ENCODE data around the gene CTNND2. TPM values are rescaled to one million over a fixed set of nuclear protein-coding genes. Genes with fewer than 3 reads are reported as not detected.

The CTNND2 gene
- total and polyA plus RNA-seq, 4 donors: 0.05 to 0.50 (median 0.27) TPM

- no peaks in the 10 kb centered on the region for H3K9me3 ChIP-seq (ENCODE audit: control insufficient read depth in 4 of 4, low read length in 3 of 4)
- no peak for TF ChIP-seq FOXA2 (IDR thresholded peaks at IDR 0.05)
- TF ChIP-seq RXRA (IDR thresholded peaks at IDR 0.05): no peak
- TF ChIP-seq, protein P1, sequence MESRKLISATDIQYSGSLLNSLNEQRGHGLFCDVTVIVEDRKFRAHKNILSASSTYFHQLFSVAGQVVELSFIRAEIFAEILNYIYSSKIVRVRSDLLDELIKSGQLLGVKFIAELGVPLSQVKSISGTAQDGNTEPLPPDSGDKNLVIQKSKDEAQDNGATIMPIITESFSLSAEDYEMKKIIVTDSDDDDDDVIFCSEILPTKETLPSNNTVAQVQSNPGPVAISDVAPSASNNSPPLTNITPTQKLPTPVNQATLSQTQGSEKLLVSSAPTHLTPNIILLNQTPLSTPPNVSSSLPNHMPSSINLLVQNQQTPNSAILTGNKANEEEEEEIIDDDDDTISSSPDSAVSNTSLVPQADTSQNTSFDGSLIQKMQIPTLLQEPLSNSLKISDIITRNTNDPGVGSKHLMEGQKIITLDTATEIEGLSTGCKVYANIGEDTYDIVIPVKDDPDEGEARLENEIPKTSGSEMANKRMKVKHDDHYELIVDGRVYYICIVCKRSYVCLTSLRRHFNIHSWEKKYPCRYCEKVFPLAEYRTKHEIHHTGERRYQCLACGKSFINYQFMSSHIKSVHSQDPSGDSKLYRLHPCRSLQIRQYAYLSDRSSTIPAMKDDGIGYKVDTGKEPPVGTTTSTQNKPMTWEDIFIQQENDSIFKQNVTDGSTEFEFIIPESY (IDR thresholded peaks at IDR 0.05): no peak
- TF ChIP-seq, protein P2, sequence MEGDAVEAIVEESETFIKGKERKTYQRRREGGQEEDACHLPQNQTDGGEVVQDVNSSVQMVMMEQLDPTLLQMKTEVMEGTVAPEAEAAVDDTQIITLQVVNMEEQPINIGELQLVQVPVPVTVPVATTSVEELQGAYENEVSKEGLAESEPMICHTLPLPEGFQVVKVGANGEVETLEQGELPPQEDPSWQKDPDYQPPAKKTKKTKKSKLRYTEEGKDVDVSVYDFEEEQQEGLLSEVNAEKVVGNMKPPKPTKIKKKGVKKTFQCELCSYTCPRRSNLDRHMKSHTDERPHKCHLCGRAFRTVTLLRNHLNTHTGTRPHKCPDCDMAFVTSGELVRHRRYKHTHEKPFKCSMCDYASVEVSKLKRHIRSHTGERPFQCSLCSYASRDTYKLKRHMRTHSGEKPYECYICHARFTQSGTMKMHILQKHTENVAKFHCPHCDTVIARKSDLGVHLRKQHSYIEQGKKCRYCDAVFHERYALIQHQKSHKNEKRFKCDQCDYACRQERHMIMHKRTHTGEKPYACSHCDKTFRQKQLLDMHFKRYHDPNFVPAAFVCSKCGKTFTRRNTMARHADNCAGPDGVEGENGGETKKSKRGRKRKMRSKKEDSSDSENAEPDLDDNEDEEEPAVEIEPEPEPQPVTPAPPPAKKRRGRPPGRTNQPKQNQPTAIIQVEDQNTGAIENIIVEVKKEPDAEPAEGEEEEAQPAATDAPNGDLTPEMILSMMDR (IDR thresholded peaks at IDR 0.05; ENCODE audit: low read depth, low read length, missing input control): no peak
- no peak for TF ChIP-seq SP1 (IDR thresholded peaks at IDR 0.05)
- TF ChIP-seq HNF4A (conservative IDR thresholded peaks at IDR 0.05): no peak
- no peak for TF ChIP-seq FOXA1 (IDR thresholded peaks at IDR 0.05)
- TF ChIP-seq EGR1 (IDR thresholded peaks at IDR 0.05; ENCODE audit: low read depth in 2 of 2): no peak
- TF ChIP-seq, protein P3, sequence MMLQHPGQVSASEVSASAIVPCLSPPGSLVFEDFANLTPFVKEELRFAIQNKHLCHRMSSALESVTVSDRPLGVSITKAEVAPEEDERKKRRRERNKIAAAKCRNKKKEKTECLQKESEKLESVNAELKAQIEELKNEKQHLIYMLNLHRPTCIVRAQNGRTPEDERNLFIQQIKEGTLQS (IDR thresholded peaks at IDR 0.05): no peak
- TF ChIP-seq NR2F2 (IDR thresholded peaks at IDR 0.05): no peak
- TF ChIP-seq RAD21 (IDR thresholded peaks at IDR 0.05): no peak
- no peak for TF ChIP-seq TAF1 (conservative IDR thresholded peaks at IDR 0.05)
- no peak for TF ChIP-seq JUND (IDR thresholded peaks at IDR 0.05)
- no peak for TF ChIP-seq YY1 (IDR thresholded peaks at IDR 0.05)
- no peak for TF ChIP-seq REST (IDR thresholded peaks at IDR 0.05)
- no peak for TF ChIP-seq HNF4G (IDR thresholded peaks at IDR 0.05)
- TF ChIP-seq GABPA (IDR thresholded peaks at IDR 0.05 in 1 of 2, conservative IDR thresholded peaks at IDR 0.05 in 1 of 2): no peak
- no peak overlapping the region for H3K27ac ChIP-seq (ENCODE audit: low read depth in 1 of 2, low read length in 2 of 2)
- no peaks in the 10 kb centered on the region for H3K36me3 ChIP-seq (ENCODE audit: control insufficient read depth in 4 of 4, insufficient read depth in 3 of 4, low read depth in 1 of 4, low read length in 3 of 4)
- H3K9ac ChIP-seq (ENCODE audit: low read depth in 1 of 2, low read length in 2 of 2): no peak overlapping the region
- no peak overlapping the region for H3K4me3 ChIP-seq (ENCODE audit: low read depth in 1 of 3, low read length in 3 of 3)
- DNase-seq (ENCODE audit: low spot score): no peak
- 73% methylated on average over 1 of the region's 1 CpG for WGBS
- H3K4me1 ChIP-seq (ENCODE audit: control insufficient read depth in 4 of 4, insufficient read depth in 4 of 4, low read length in 3 of 4): no peaks in the 10 kb centered on the region
- H3K27me3 ChIP-seq (ENCODE audit: control insufficient read depth in 4 of 4, insufficient read depth in 4 of 4, low read length in 3 of 4): peaks cover 0 to 3% (median 0%) of the 10 kb centered on the region in 4 donors
Measured at GRCh38 chr5:11432116-11432515, 472.1 kb downstream of the CTNND2 start.

DNA sequence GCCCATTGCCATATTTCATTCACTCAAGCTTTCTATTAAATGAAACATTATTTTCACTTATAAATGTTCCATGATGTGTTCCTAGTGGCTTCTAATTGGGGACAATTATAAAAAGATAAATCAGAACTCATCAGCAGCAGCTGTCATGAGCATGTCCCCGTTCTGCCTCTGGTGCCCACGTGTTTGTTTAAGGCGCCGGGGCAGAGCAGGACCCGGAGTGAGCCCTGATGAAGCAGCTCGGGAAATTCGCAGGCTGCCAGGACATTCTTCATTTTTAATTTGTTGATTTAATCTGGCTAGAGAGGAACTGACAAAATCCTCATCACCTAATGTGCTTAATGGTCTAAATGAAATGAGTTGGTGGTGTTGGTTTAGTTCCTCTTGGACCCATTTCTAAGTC, 475.0 kb downstream of the CTNND2 start:
- Histone ChIP-seq H3K4me3 (ENCODE audit: low read depth in 1 of 3, low read length in 3 of 3) (no peak overlapping the region), H3K9ac (ENCODE audit: low read depth in 1 of 2, low read length in 2 of 2) (no peak overlapping the region), H3K27ac (ENCODE audit: low read depth in 1 of 2, low read length in 2 of 2) (no peak overlapping the region), H3K9me3 (ENCODE audit: control insufficient read depth in 4 of 4, low read length in 3 of 4) (no peaks in the 10 kb centered on the region), H3K27me3 (ENCODE audit: control insufficient read depth in 4 of 4, insufficient read depth in 4 of 4, low read length in 3 of 4) (peaks cover 0 to 3% (median 0%) of the 10 kb centered on the region in 4 donors), H3K4me1 (ENCODE audit: control insufficient read depth in 4 of 4, insufficient read depth in 4 of 4, low read length in 3 of 4) (no peaks in the 10 kb centered on the region), H3K36me3 (ENCODE audit: control insufficient read depth in 4 of 4, insufficient read depth in 3 of 4, low read depth in 1 of 4, low read length in 3 of 4) (no peaks in the 10 kb centered on the region)
- DNase-seq (ENCODE audit: low spot score): no peak
- TF ChIP-seq FOXA2 (IDR thresholded peaks at IDR 0.05) (no peak), TAF1 (conservative IDR thresholded peaks at IDR 0.05) (no peak), NR2F2 (IDR thresholded peaks at IDR 0.05) (no peak), RXRA (IDR thresholded peaks at IDR 0.05) (no peak), EGR1 (IDR thresholded peaks at IDR 0.05; ENCODE audit: low read depth in 2 of 2) (no peak), HNF4A (conservative IDR thresholded peaks at IDR 0.05) (no peak), RAD21 (IDR thresholded peaks at IDR 0.05) (no peak), SP1 (IDR thresholded peaks at IDR 0.05) (no peak), HNF4G (IDR thresholded peaks at IDR 0.05) (no peak), GABPA (IDR thresholded peaks at IDR 0.05 in 1 of 2, conservative IDR thresholded peaks at IDR 0.05 in 1 of 2) (no peak), YY1 (IDR thresholded peaks at IDR 0.05) (no peak), REST (IDR thresholded peaks at IDR 0.05) (no peak)
- TF ChIP-seq, protein P2 (IDR thresholded peaks at IDR 0.05; ENCODE audit: low read depth, low read length, missing input control): no peak
- TF ChIP-seq, protein P3 (IDR thresholded peaks at IDR 0.05): no peak
- 90% methylated on average over 7 of the region's 7 CpGs for WGBS
